ENCODE results near the gene CMIP.

CMIP gene

DNA sequence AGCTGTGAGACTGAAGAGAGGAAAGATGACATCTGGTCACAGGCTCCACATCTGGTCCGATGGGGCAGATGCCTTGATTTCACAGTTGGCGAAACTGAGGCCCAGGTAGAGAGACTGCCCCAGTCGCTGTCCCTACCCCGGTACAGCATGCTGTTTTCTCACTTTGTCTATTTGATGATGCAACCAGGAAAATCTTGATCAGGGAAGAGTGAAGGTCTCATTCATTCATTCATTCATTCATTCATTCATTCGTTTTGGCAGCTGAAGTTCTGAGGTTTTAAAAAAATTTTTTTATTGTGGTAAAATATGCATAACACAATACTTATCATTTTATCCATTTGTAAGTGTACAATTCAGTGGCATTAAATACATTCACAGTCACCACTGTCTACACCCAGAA, 19.7 kb downstream of the CMIP start:
- no peak for DNase-seq

DNA sequence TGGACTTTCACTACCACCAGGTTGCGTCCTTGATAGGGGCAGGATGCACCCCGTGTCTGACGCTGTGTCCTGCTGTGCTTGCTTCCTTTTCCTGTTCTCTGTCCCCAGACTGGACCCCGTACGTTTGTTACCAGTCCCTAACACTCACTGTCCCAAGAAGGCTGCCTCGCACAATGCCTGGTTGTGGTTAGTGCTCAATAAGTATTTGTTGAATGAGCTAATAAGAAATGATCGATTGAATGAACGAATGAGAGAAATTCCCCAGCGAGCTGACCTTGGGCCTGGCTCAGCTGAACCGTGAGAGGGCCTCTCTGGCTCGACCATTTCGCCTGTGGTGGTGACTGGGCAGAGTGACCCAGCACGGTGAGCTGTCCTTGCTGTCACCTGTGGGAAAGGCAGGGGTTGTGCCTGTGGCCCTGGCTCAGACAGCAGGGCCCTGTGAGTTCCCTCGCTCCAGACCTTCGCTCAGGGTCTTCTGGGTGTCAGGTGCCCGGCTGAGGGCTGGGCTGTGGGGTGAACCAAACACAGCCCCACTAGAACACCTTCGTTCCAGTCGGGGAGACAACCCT, 20.9 kb downstream of the CMIP start:
- DNase-seq = no peak

DNA sequence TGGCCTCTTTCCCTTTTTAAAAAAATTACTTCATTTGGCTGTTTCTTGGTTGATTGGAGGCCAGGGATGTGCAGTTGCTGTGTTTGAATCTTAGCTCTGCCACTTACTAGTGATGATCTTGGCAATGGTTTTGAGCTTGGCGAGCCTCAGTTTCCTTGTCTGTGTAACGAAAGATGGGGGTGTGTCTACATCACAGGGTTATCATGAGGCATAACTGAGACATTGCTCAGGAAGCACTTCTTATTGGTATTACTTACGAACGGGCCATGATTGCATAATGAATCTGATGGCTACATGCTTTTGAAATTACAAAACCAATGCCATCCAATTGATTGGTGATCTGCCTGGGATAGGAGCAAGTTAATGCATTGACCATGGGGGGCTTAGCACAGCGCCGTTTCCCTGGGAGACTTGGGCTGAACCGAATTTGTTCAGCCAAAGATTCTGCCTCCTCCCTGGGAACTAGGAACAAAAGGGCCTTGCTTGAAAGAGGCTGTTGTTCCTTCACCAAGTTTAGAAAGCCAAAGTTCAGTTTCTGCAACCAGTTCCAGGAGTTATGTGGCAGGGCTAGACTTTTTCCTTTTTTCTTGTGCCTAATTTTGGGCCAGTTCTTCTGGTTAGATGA, 21.9 kb downstream of the CMIP start:
- DNase-seq = no peak

DNA sequence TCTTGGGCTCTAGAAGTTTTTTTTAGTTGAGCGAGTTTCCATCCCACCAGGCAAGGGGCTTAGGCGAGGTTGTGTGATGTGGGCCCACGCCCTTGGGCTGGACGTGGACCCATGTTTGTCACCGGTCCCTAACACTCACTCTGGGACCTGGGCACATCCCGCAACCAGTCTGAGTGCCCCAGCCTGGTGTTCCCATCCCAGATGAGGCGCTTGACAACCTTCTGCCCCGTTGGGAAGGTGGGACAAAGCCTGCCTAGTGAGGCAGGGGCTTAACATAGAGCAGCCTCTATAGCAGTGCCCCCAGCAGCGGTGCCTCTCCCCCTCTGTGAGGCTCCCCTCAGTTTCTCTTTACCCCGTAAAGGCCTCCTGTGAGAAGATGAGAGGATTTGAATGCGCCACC, 22.5 kb downstream of the CMIP start:
- no peak for DNase-seq

DNA sequence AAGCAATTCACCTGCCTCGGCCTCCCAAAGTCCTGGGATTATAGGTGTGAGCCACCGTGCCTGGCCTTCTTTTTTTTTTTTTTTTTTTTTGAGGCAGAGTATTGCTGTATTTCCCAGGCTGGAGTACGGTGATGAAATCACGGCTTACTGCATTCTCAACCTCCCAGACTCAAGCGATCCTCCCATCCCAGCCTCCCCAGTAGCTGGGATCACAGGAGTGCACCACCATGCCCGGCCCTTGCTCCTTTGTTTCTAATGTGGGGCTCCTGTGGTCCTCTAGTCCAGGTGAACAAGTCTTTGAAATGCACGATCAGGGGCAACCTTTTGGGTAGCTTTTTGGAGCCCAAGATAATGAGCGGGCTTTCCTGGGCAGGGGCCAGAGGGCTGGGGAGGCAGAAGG, 23.2 kb downstream of the CMIP start:
- DNase-seq = no peak

DNA sequence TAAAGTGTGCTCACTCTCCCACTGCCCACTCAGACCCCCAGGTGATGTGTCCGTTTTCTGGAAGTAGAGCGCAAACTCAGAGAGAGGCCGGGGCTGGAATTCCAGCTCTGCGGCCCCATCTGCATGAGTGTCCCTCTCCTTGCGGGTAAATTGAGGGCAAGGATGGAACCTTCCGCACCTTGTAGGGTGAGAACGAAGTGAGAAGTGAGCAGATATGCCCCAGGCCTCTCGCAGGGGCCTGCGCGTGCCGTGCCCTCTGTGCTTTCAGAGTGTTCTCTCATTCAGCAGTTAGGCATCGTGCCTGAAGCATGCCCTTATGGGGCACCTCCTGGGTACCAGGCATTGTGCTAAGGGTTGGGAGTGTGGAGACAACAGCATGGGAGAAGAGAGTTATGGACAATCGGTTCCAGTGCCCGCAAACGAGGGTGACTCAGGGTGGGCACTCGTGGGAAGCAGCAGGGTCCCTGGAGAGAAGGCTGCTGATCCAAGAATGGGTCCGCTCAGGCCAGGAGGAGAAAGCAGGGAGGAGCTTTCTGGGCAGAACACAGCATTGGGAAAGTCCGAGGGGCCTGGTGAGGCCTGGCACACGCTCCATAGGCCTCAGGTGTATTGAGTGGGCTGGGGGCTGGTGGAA, 23.8 kb downstream of the CMIP start:
- no peak for DNase-seq

DNA sequence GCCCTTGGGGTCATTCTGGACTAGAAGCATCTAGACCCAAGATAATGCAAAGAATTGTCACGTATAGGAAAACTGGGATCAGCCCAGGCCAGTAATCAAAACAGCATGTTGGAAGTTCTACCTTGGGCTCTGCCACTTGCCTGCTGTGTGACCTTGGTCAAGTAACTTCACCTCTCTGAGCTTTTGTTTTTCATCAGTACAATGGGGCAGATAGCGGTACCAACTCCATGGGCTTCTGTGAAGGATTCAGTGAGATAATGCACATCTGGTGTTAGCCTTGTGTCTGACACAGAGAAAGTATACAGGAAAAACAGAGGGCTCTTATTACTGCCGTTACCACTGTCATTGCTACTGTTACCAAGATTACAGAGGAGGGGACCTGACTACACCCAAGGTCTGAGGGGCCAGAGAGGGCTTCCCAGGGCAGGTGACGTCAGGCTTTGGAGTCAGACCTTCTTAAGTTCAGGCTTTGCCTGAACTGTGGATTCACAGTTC, 24.6 kb downstream of the CMIP start:
- DNase-seq = no peak

DNA sequence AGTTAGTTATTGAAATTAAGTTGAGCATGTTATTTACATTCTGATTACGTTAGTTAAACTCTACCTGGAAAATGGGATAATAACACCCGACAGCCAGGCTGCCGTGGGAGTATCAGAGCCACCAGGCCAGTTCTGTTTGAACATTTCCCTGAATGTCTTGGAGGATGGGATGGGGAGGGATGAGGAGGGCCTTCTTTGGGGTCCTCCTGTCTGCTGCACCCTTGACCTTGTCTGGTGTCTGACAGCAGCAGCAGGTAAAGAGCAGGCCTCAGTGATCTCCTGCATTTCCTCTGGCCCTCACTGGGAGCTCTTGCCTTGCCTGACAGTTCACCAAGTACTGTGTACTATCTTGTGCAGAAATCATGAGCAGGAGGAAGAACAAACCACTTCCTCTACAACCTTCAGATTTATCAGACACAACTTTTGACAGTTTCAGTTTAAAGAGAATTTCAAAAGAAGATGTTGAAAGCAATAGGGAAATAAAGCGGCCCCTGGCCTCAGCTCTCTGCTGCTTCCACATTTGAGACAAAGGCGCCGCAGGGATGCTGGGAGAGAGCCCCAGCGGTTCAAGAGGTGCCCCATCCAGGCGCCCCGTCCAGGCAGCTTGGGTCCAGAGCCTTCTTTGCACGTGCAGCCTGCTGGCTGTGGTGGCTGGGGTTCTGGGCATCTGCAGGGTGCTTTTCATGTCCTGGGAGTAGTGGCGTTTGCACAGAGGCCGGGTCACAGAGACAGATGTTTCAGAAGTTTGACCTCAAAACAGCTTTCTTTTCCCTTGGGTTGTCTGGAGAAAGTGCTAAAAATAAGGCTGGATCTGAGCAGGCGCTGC, 25.3 kb downstream of the CMIP start:
- DNase-seq = no peak

DNA sequence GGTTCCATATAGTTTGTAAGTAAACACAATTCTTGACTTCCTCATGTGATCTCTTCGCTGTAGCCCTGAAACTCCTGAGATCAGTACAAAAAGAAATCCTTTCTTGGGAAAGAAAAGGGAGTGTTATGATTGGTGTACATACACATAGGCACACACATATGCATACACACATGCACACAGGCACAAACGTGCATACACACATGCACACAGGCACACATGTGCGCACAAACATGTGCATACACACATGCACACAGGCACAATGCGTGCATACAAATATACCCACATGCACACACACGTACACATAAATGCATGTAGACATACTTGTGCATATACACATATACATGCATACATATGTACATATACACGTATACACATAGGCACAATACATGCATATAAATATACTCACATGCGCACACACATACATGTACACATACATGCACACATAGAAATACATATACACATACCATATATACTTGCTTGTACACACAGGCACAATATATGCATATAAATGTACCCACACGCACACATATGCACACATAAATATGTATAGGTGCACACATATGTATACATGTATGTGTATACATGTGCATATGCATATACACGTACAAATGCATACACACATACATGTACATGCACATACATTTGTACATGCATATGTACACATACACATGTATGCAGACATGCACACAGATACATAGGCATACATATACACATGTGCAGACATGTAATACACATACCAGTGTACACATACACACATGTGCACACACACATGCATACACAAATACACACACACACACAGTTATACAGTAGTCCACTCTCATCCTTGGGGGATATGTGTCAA, 26.4 kb downstream of the CMIP start:
- DNase-seq = no peak

DNA sequence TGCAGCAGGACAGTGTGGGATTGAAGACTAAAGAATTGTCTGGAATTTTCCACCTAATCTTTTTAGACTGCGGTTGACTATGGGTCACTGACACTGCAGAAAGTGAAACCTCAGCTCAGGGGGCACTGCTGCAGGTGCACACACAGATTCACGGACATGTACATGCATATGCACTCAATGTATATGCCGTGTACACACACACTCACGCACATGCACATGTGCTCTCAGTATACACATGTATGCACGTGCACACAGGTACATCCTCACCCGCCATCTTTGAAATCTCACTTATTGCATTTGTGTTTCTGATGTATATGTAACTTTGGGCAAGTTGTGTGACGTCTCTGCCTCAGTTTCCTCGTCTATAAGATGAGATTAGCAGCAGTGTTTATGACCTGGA, 27.3 kb downstream of the CMIP start:
- no peak for DNase-seq

DNA sequence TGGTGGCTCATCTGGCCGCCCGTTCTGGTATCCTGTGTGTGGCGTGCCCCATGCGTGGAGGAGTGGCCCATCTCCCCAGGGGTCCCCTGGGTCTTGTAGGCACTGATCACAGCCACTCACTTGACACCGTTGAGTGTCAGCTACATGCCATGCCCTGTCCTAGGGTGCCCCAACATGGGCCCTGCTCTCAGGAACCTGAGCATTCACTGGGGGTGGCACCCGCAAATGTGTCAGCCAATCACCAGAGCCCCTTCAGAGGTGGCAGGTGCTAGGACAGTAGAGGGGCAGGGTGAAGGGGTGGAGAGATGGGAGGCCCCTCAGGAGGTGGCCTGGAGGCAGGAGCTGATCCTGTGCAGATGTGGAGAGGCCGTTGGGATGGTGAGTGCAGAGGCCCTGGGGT, 27.8 kb downstream of the CMIP start:
- DNase-seq = no peak

DNA sequence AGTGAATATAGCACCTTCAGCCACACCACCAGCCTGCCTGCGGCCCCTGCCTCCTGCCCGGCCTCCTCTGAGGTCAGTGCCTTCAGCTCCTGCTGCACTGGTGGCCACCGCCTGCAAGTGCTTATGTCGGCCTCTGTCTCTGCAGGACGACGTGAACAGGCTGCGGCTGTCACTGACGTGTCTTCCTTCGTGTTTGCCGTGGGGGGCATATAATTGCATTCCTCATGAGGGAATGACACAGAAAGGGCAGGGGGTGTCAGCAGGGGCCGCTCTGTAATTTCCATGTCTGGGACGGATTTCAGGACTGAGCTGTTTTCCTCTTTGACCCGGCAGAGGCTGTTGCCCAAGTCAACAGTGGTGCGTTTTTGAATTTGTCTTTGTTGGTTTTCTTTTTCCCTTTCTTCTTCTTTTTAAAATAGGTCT, 28.5 kb downstream of the CMIP start:
- DNase-seq = no peak

DNA sequence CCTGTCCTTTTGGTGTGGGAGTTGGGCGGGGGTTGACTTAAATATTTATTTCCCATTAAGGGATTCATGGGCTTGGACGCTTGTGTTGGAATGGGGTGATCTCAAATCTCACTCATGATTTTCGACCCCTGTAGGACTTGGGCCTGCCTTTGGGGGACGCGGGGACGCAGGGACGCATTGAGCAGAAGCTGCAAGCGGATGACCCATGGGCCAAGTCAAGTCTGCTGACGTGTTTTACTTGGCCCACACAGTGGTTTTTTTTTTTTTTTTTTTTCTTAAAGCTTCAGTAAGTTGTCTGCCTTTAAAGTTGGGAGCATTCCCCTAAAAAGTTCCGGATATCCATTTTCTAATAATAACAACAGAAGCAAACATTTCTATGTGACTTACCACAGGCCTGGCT, 28.9 kb downstream of the CMIP start:
- no peak for DNase-seq

DNA sequence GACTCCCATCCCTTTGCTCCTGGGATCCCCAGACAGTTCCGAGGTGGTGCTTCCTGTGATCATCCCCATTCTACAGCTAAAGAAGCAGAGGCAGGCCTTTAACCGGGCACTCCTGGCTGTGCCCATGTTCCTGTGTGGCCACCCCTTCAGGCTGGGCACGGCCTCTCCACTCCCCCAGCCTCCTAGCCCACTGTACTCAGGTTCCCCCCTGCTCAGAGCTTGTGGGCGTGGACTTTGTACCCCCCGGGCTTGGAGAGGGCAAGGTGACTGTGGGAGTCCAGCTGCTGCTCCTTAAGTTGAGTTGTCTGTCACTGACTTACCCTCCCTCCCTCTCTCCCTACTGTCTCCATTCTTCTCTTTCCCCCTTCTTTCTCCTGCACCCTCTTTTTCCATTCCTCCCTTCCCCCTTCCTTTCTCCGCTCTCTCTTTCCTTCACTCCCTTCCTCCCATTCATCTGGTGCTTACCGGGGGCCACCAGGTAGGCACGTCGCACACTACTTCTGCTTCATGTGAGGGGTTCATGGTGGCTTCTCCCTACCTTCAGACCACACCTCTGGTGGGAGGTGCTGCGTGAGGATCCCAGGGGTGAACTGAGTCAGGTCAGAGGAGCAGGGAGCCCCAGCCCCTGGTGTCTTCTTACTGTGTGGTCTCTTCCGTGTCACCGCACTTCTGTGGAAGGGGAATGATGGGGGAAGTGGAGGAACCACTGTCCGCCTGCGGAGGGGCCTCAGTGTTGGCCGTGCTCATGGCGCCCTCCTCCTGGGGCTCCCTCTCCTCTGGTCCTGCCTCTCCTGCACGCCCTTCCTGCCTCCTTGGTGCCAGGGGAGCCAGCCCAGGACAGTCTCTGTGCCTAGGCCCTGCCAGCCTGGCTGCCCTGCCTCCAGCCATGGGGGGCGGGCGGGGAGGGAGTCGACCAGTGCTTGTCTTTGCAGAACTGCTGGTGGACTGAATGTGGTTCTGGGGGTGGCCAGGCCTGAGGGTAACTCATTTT, 29.7 kb downstream of the CMIP start:
- no peak for DNase-seq

DNA sequence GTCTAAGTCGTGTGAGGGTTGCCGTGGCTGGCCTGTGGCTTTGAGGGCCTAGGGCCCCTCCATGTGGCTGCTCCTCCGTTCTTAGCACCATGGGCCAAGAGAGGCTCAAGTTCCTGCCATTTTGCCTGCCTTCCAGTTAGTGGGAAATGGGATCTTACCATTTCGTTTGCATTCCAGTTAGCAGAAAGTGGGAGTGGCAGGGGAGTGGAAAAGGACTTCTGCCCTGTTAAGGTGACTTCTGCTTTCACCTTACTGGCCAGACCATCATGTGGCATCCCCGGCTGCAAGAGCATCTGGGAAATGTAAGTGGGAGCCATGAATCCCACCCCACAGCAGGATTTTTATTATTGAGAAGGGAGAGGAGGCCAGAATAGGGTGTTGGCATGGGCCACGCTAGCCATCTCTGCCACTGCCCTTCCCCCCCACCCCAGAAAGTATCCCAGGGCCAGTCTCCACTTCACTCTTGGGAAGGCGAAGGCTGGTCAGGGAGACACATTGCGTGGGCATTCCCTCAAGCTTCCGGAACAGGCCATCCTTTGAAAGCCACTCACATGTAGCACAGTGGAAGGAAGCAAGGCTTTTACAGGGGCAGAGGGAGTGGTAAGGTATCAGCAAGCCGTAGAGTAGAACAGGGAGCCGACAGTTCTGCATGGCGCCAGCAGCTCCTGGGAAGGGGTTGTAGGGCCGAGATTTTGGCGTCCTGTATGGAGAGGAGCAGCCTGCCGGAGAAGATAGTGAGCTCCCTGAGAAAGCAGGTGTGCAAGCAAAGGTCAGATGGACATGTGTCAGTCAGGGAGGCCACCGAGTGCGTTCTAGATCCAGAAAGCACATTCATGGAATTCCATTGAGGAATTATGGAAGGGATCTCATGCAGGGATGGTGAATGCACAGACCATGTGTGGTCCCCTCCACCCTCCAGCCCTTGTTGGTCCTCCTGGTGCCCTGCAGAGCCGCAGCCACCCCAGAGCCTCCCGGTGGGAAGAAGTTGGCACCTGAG, 33.4 kb downstream of the CMIP start:
- DNase-seq = no peak

DNA sequence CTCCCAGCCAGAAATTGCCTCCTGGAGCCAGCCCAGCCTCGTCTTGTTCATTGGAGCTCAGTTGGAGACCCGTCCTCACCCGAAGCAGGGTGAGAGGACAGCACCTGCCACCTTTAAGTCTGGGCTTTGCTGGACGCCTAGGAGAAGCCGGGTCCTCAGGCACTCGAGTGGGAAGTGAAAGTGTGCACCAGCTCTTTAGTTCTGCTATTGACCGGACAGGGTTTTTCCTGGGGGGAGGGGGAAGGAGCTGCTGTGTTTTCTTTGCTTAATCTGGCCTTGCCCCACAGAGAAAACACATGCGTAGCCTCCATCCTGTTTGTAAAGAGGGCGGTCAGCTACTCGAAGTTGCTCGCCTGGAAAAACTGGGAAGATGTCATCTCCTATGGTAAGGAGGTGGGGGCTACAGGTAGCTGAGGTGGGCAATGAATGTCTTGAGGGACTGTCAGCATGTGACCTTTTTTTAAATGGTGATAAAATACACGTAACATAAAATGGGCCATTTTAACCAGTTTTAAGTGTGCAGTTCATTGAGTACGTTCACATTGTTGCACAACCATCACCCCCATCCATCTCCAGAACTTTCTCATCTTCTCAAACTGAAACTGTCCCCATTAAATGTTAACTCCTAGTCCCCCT, 34.4 kb downstream of the CMIP start:
- DNase-seq = no peak

DNA sequence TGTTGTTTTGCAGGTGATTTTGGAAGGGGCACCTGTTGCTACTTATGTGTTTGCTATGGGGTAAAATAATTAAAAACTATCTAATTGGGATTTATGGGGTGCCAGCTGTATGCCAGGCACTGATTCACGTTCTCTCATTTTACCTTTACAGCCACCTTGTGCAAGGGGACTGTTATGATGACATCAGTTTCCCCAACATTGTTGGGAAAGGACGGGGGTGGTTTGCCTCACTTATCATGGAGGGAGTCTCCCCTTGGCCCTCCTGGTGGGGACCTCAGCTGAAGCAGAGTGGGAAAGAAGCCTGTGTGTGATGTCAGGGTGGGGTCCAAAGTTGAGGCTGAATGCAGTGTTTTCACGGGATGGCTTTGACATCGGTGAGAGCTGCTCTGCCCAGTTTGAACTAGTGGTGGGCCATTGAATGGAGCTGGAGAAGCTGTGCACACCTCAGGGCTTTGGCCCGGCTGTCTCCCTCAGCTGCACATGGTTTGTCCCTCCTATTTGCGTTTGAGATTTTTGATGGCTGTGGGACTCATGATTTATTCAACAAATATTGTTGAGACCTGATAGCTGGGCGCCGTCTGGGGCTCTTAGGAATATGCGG, 36.1 kb downstream of the CMIP start:
- no peak for DNase-seq

DNA sequence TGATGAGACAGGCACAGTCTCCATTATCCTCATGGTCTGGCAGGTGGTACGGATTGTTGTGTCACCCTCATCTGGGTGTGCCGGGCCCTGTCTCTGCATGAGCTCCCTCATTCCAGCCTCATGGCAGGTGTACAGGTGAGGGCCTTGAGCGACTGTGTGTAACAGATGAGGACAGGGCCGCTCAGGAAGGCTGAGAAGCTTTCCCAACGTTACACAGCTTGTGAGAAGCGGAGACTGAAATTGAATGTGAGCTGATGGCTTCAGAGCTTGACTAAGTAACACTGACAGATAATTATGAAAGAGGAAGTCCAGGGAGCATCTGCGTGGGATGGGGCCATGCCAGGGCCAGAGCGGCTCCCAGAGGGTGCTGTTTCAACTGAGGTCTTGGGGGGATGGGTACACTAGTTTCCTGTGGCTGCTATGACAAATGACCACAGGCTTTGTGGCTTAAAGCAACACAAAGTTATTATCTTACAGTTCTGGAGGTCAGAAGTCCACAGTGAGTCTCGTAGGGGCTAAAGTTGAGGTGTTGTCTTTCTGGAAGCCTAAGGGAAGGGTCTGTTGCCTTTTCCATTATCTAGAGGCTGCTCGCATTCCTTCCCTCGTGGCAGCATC, 36.7 kb downstream of the CMIP start:
- DNase-seq = peak; percentile 77

All from EL (cell line).